Measurements from ENCODE around the gene USP49.

Gene USP49

GRCh38 chr6:41874741-41875140 is 20.4 kb downstream of the USP49 start:
- no peak for DNase-seq (ENCODE audit: low read depth)

GRCh38 chr6:41872147-41872546 is 23.0 kb downstream of the USP49 start:
- DNase-seq (ENCODE audit: low read depth) = no peak

- DNase-seq (ENCODE audit: low read depth) = no peak
Measured at GRCh38 chr6:41871691-41872090, 23.5 kb downstream of the USP49 start.

GRCh38 chr6:41859356-41859755 is 35.8 kb downstream of the USP49 start:
- no peak for DNase-seq (ENCODE audit: low read depth)

GRCh38 chr6:41858703-41859102 is 36.5 kb downstream of the USP49 start:
- no peak for DNase-seq (ENCODE audit: low read depth)

- DNase-seq (ENCODE audit: low read depth) = no peak
Measured at GRCh38 chr6:41850861-41851260, 44.3 kb downstream of the USP49 start.

- peak; percentile 2 for DNase-seq (ENCODE audit: low read depth)
Measured at GRCh38 chr6:41846666-41847237, 48.4 kb downstream of the USP49 start.

- DNase-seq (ENCODE audit: low read depth) = no peak
Measured at GRCh38 chr6:41843178-41843577, 52.0 kb downstream of the USP49 start.

GRCh38 chr6:41840326-41840725 is 54.8 kb downstream of the USP49 start:
- no peak for DNase-seq (ENCODE audit: low read depth)

GRCh38 chr6:41836660-41837052 is 58.5 kb downstream of the USP49 start:
- no peak for DNase-seq (ENCODE audit: low read depth)

- DNase-seq (ENCODE audit: low read depth) = no peak
Measured at GRCh38 chr6:41836022-41836659, 59.0 kb downstream of the USP49 start.

- no peak for DNase-seq (ENCODE audit: low read depth)
Measured at GRCh38 chr6:41832263-41832662, 62.9 kb downstream of the USP49 start.

- DNase-seq (ENCODE audit: low read depth) = no peak
Measured at GRCh38 chr6:41826343-41827022, 68.7 kb downstream of the USP49 start.

GRCh38 chr6:41824571-41825569 is 70.3 kb downstream of the USP49 start:
- no peak for DNase-seq (ENCODE audit: low read depth)

GRCh38 chr6:41823178-41823577 is 72.0 kb downstream of the USP49 start:
- no peak for DNase-seq (ENCODE audit: low read depth)

- DNase-seq (ENCODE audit: low read depth) = no peak
Measured at GRCh38 chr6:41822021-41822420, 73.2 kb downstream of the USP49 start.

GRCh38 chr6:41821266-41821665 is 73.9 kb downstream of the USP49 start:
- DNase-seq (ENCODE audit: low read depth) = no peak

- DNase-seq (ENCODE audit: low read depth) = no peak
Measured at GRCh38 chr6:41818271-41819054, 76.7 kb downstream of the USP49 start.

GRCh38 chr6:41815587-41815986 is 79.6 kb downstream of the USP49 start:
- no peak for DNase-seq (ENCODE audit: low read depth)

GRCh38 chr6:41814629-41815028 is 80.5 kb downstream of the USP49 start:
- DNase-seq (ENCODE audit: low read depth) = no peak

GRCh38 chr6:41813956-41814355 is 81.2 kb downstream of the USP49 start:
- DNase-seq (ENCODE audit: low read depth) = no peak

- no peak for DNase-seq (ENCODE audit: low read depth)
Measured at GRCh38 chr6:41813469-41813868, 81.7 kb downstream of the USP49 start.

All from stimulated activated CD8-positive, alpha-beta memory T cell treated with anti-CD3 and anti-CD28 coated beads, Interleukin-12 subunit alpha, Interleukin-12 subunit beta, amount 100 ng/mL, for 4 hours (primary cell).